IMR-90 (cell line): ENCODE data around the gene DIP2B. TPM values are rescaled to one million over a fixed set of nuclear protein-coding genes. Genes with fewer than 3 reads are reported as not detected.

Source experiments
- NFE2L2 ChIP-seq: fragments of 150-350 bp; IDR thresholded peaks from 2 replicates; pipeline ENCODE4 v1.6.1; 2016; ENCODE audit warnings: low read depth, mild to moderate bottlenecking, low read length
- polyA plus RNA-seq, 3 experiments: library from polyadenylated mRNA; depleted of rRNA; stranded (reverse); fragments of >200 nt; gene quantifications; 2 replicates each; pipeline ENCODE4 v1.2.3, GENCODE V29; 2012; ENCODE audit warnings: low replicate concordance in 1 of 3
- total RNA-seq: library from RNA; depleted of rRNA; stranded (reverse); fragments of >200 nt; gene quantifications from 2 replicates; pipeline ENCODE4 v1.2.3, GENCODE V29; 2012
- TF ChIP-seq, protein P1 (sequence below): fragments of 150-350 bp; IDR thresholded peaks from 2 replicates; pipeline ENCODE4 v1.6.1; 2017; ENCODE audit warnings: mild to moderate bottlenecking, antibody characterized with exemption, low read length, low read depth

The DIP2B gene
- total and polyA plus RNA-seq, 2 of the 4 experiments (the other 2 are of a cell fraction), result 7.7 to 12.9 TPM

DNA sequence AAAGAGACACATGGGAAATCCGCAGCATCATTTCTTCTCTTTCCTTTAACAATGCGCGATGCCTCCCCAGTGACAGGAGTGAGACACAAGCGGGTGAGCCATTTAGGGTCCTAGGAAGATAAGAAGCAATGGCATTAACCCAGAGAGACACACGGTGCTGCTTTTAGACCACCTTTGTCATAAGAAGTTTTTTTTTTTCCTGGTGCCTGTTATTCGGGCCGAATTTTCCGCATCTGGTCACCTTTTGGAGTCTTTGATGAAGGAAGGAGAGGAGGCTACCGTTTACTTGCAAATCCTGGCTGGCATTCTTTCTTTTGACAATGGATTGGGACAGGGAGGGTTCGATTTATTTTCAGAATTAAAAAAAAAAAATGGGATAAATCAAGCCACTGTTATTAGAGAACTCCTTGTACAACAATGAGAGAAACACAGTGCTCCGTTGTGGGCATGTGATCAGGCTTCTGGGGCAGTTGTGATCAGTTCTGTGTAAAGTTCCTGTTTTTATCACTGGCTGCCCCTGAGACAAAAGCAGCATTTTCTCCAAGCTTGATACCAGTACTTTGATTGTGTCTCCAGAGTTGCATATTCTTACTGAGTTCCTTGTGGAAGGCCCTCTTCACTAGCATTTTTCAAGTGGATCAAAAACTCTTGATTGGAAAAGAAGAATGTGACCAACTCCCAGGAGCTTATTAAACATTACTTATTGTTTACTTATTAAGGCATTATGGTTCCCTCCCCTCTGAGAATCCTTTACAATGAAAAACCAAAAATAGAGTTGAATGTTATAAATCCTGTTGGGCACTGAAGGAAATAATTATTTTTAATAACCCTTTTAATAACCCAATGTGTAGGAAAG lies 1.1 kb downstream of the DIP2B start (continued):
- TF ChIP-seq NFE2L2, result no peak
- TF ChIP-seq, protein P1, sequence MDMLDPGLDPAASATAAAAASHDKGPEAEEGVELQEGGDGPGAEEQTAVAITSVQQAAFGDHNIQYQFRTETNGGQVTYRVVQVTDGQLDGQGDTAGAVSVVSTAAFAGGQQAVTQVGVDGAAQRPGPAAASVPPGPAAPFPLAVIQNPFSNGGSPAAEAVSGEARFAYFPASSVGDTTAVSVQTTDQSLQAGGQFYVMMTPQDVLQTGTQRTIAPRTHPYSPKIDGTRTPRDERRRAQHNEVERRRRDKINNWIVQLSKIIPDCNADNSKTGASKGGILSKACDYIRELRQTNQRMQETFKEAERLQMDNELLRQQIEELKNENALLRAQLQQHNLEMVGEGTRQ, result no peak
